Activated CD4-positive, alpha-beta T cell treated with anti-CD3 and anti-CD28 coated beads, Interleukin-2, amount 10 ng/mL, durations not matched to agents 7 days and 5 days (primary cell): ENCODE results near the gene NAB2. TPM values are rescaled to one million over a fixed set of nuclear protein-coding genes. Genes with fewer than 3 reads are reported as not detected.
A peak's percentile ranks its signal among the peaks of the same experiment; 100 is the strongest.

Experiments
- CTCF ChIA-PET: fragments of 350-600 bp; sonication (Branson Sonifier 250); formaldehyde crosslinking; loops from one replicate; lab custom pipeline; 2021; ENCODE audit warnings: antibody characterized with exemption; lab: Charles Lee
- POLR2A ChIA-PET: fragments of 350-600 bp; sonication (Branson Sonifier 250); formaldehyde crosslinking; loops from one replicate; lab custom pipeline; 2021; ENCODE audit warnings: antibody characterized with exemption; lab: Charles Lee
- DNase-seq: peaks from one replicate; pipeline ENCODE4 v3.0.0-alpha.2; 2020
- H3K27ac Mint-ChIP-seq: one replicate; pipeline ENCODE4 v1.8.0; 2021; ENCODE audit warnings: mild to moderate bottlenecking, moderate library complexity, mixed read lengths
- H3K27me3 Mint-ChIP-seq: one replicate; pipeline ENCODE4 v1.8.0; 2021; ENCODE audit warnings: mixed read lengths
- H3K36me3 Mint-ChIP-seq: one replicate; pipeline ENCODE4 v1.8.0; 2021; ENCODE audit warnings: low read depth, mixed read lengths
- H3K4me1 Mint-ChIP-seq: one replicate; pipeline ENCODE4 v1.8.0; 2021; ENCODE audit warnings: mixed read lengths
- H3K4me3 Mint-ChIP-seq: one replicate; pipeline ENCODE4 v1.8.0; 2021; ENCODE audit warnings: mild to moderate bottlenecking, moderate library complexity, mixed read lengths
- H3K9me3 Mint-ChIP-seq: one replicate; pipeline ENCODE4 v1.8.0; 2021; ENCODE audit warnings: mixed read lengths
- total RNA-seq, 2 experiments: library from RNA; stranded (reverse); gene quantifications; one replicate each; pipeline ENCODE4 v1.2.3, GENCODE V29; 2021

The NAB2 gene
- total RNA-seq, result 1 to 10 TPM; 5.5 to 6.8 TPM

GRCh38 chr12:57088354-57089270 lies at the start of gene NAB2:
NAB2 (plus strand) TSS chr12:57089114; CDS start chr12:57089272, 158 bp downstream.
- ChIA-PET CTCF (interaction anchor here (0.6 to 6.7 kb wide), 11 partner anchors 9 to 335 kb away, joined by 3 to 90 read pairs (median 4); partner anchors contain the start of genes NEMP1 and STAT6), POLR2A (interaction anchor here (0.5 to 1.6 kb wide), 3 partner anchors 10 to 24 kb away, joined by 3 to 7 read pairs (median 5); partner anchors contain the start of gene NEMP1)
- peak within 1 kb of the TSS; percentile 94 for H3K27ac Mint-ChIP-seq
- peak within 1 kb of the TSS; percentile 83 for H3K4me3 Mint-ChIP-seq
- H3K4me1 Mint-ChIP-seq, result peaks cover 63% of the 10 kb centered on the region
- H3K36me3 Mint-ChIP-seq, result peaks cover 2% of the 10 kb centered on the region
- no peaks in the 10 kb centered on the region for H3K9me3 Mint-ChIP-seq
- peak; percentile 96 for DNase-seq
- H3K27me3 Mint-ChIP-seq, result no peaks in the 10 kb centered on the region

- Mint-ChIP-seq H3K4me3 (no peak overlapping the region), H3K4me1 (peaks cover 3% of the 10 kb centered on the region), H3K27me3 (peaks cover 3% of the 10 kb centered on the region), H3K9me3 (no peaks in the 10 kb centered on the region), H3K36me3 (no peaks in the 10 kb centered on the region), H3K27ac (no peak overlapping the region)
- DNase-seq, result no peak
- ChIA-PET CTCF (interaction anchor here (0.8 to 1.9 kb wide), 8 partner anchors 9 to 35 kb away, joined by 3 to 8 read pairs (median 4); partner anchors contain the start of genes MYO1A and TAC3), POLR2A (interaction anchor here (0.7 kb wide), 1 partner anchor 32 kb away, joined by 3 read pairs; no protein-coding TSS in a partner anchor)
Observed at GRCh38 chr12:57040211-57040610, 48.7 kb upstream of the NAB2 start.

- peaks cover 6% of the 10 kb centered on the region for H3K4me1 Mint-ChIP-seq
- H3K27me3 Mint-ChIP-seq, result peaks cover 3% of the 10 kb centered on the region
- H3K36me3 Mint-ChIP-seq, result no peaks in the 10 kb centered on the region
- H3K4me3 Mint-ChIP-seq, result no peak overlapping the region
- CTCF ChIA-PET, result interaction anchor here (0.8 to 1.9 kb wide), 9 partner anchors 9 to 35 kb away, joined by 3 to 8 read pairs (median 4); partner anchors contain the start of genes MYO1A and TAC3
- POLR2A ChIA-PET, result interaction anchor here (0.6 to 0.7 kb wide), 2 partner anchors 9 to 33 kb away, joined by 3 read pairs; partner anchors contain the start of gene MYO1A
- DNase-seq, result no peak
- H3K27ac Mint-ChIP-seq, result no peak overlapping the region
- no peaks in the 10 kb centered on the region for H3K9me3 Mint-ChIP-seq
Observed at GRCh38 chr12:57040750-57041149, 48.2 kb upstream of the NAB2 start.

- DNase-seq, result no peak
- Mint-ChIP-seq H3K4me1 (peaks cover 25% of the 10 kb centered on the region), H3K27ac (no peak overlapping the region), H3K36me3 (no peaks in the 10 kb centered on the region), H3K9me3 (no peaks in the 10 kb centered on the region), H3K27me3 (peaks cover 3% of the 10 kb centered on the region), H3K4me3 (no peak overlapping the region)
- ChIA-PET CTCF (interaction anchor here (1.1 to 1.4 kb wide), 2 partner anchors 10 to 16 kb away, joined by 3 to 4 read pairs; no protein-coding TSS in a partner anchor), POLR2A (no interaction called here)
Observed at GRCh38 chr12:57042695-57043094, 46.2 kb upstream of the NAB2 start.

- peaks cover 2% of the 10 kb centered on the region for H3K36me3 Mint-ChIP-seq
- ChIA-PET POLR2A (no interaction called here), CTCF (no interaction called here)
- peaks cover 38% of the 10 kb centered on the region for H3K4me1 Mint-ChIP-seq
- no peaks in the 10 kb centered on the region for H3K9me3 Mint-ChIP-seq
- H3K27ac Mint-ChIP-seq, result no peak overlapping the region
- no peak overlapping the region for H3K4me3 Mint-ChIP-seq
- no peak for DNase-seq
- H3K27me3 Mint-ChIP-seq, result peaks cover 3% of the 10 kb centered on the region
Observed at GRCh38 chr12:57044468-57044867, 44.4 kb upstream of the NAB2 start.

- no peak overlapping the region for H3K27ac Mint-ChIP-seq
Observed at GRCh38 chr12:57044889-57045288, 44.0 kb upstream of the NAB2 start.

GRCh38 chr12:57046086-57046791 lies 42.7 kb upstream of the NAB2 start:
- peak overlapping the region; percentile 85 for H3K27ac Mint-ChIP-seq
- no peak overlapping the region for H3K4me3 Mint-ChIP-seq

More at GRCh38 chr12:57044889-57045288, 44.0 kb upstream of the NAB2 start:
- POLR2A ChIA-PET, result no interaction called here
- no peaks in the 10 kb centered on the region for H3K9me3 Mint-ChIP-seq
- H3K4me1 Mint-ChIP-seq, result peaks cover 38% of the 10 kb centered on the region
- DNase-seq, result no peak
- CTCF ChIA-PET, result no interaction called here
- H3K4me3 Mint-ChIP-seq, result no peak overlapping the region
- H3K27me3 Mint-ChIP-seq, result peaks cover 3% of the 10 kb centered on the region
- H3K36me3 Mint-ChIP-seq, result peaks cover 2% of the 10 kb centered on the region

GRCh38 chr12:57046947-57047890 lies 41.7 kb upstream of the NAB2 start:
- POLR2A ChIA-PET, result interaction anchor here (0.8 to 1.2 kb wide), 2 partner anchors 32 to 50 kb away, joined by 3 to 4 read pairs; no protein-coding TSS in a partner anchor
- Mint-ChIP-seq H3K36me3 (peaks cover 2% of the 10 kb centered on the region), H3K27me3 (no peaks in the 10 kb centered on the region), H3K4me3 (peak overlapping the region; percentile 8), H3K27ac (peak overlapping the region; percentile 85), H3K9me3 (no peaks in the 10 kb centered on the region), H3K4me1 (peaks cover 38% of the 10 kb centered on the region)
- CTCF ChIA-PET, result interaction anchor here (0.6 to 4.1 kb wide), 18 partner anchors 10 to 289 kb away, joined by 3 to 31 read pairs (median 4); no protein-coding TSS in a partner anchor
- DNase-seq, result peak; percentile 71

More at GRCh38 chr12:57046086-57046791, 42.7 kb upstream of the NAB2 start:
- Mint-ChIP-seq H3K9me3 (no peaks in the 10 kb centered on the region), H3K36me3 (peaks cover 2% of the 10 kb centered on the region), H3K4me1 (peaks cover 38% of the 10 kb centered on the region), H3K27me3 (peaks cover 1% of the 10 kb centered on the region)
- ChIA-PET POLR2A (no interaction called here), CTCF (interaction anchor here (0.8 to 4.1 kb wide), 7 partner anchors 11 to 288 kb away, joined by 3 to 31 read pairs (median 4); no protein-coding TSS in a partner anchor)
- no peak for DNase-seq

GRCh38 chr12:57047981-57048380 lies 40.9 kb upstream of the NAB2 start:
- no peaks in the 10 kb centered on the region for H3K27me3 Mint-ChIP-seq
- H3K9me3 Mint-ChIP-seq, result no peaks in the 10 kb centered on the region
- CTCF ChIA-PET, result interaction anchor here (0.6 to 4.1 kb wide), 16 partner anchors 10 to 126 kb away, joined by 3 to 31 read pairs (median 4); no protein-coding TSS in a partner anchor
- H3K36me3 Mint-ChIP-seq, result peaks cover 5% of the 10 kb centered on the region
- POLR2A ChIA-PET, result interaction anchor here (0.8 to 1.2 kb wide), 2 partner anchors 32 to 50 kb away, joined by 3 to 4 read pairs; no protein-coding TSS in a partner anchor
- H3K4me3 Mint-ChIP-seq, result peak overlapping the region; percentile 8
- no peak for DNase-seq
- peaks cover 38% of the 10 kb centered on the region for H3K4me1 Mint-ChIP-seq
- H3K27ac Mint-ChIP-seq, result peak overlapping the region; percentile 85

GRCh38 chr12:57048423-57049118 lies 40.3 kb upstream of the NAB2 start:
- POLR2A ChIA-PET, result interaction anchor here (0.8 kb wide), 1 partner anchor 33 kb away, joined by 3 read pairs; no protein-coding TSS in a partner anchor
- CTCF ChIA-PET, result interaction anchor here (0.6 to 4.1 kb wide), 14 partner anchors 9 to 125 kb away, joined by 3 to 31 read pairs (median 4); no protein-coding TSS in a partner anchor
- Mint-ChIP-seq H3K4me1 (peaks cover 39% of the 10 kb centered on the region), H3K27me3 (no peaks in the 10 kb centered on the region), H3K27ac (peak overlapping the region; percentile 12), H3K4me3 (no peak overlapping the region), H3K9me3 (no peaks in the 10 kb centered on the region), H3K36me3 (peaks cover 11% of the 10 kb centered on the region)
- no peak for DNase-seq

- H3K4me1 Mint-ChIP-seq, result peaks cover 43% of the 10 kb centered on the region
- H3K9me3 Mint-ChIP-seq, result no peaks in the 10 kb centered on the region
- H3K27me3 Mint-ChIP-seq, result no peaks in the 10 kb centered on the region
Observed at GRCh38 chr12:57049119-57049446, 39.8 kb upstream of the NAB2 start.

More at GRCh38 chr12:57049119-57049446, 39.8 kb upstream of the NAB2 start:
- H3K4me3 Mint-ChIP-seq, result no peak overlapping the region
- no peak for DNase-seq
- ChIA-PET POLR2A (no interaction called here), CTCF (interaction anchor here (1.1 to 4.1 kb wide), 5 partner anchors 11 to 124 kb away, joined by 3 to 31 read pairs (median 10); no protein-coding TSS in a partner anchor)
- H3K27ac Mint-ChIP-seq, result no peak overlapping the region
- peaks cover 16% of the 10 kb centered on the region for H3K36me3 Mint-ChIP-seq
